Cardiac muscle cell (in vitro differentiated cells and primary cell): ENCODE measurements around the gene RBMS1. TPM values are rescaled to one million over a fixed set of nuclear protein-coding genes. Genes with fewer than 3 reads are reported as not detected.

Experiments used
- DNase-seq, 2 donors: peaks; one replicate each; pipeline versions ENCODE4 v3.0.0 to v3.0.0-alpha.2; 2010 to 2017; ENCODE audit warnings: low read depth in 1 of 2, low spot score in 1 of 2
- H3K27ac ChIP-seq: fragments of 200-600 bp; sonication (generic); 2 replicates; pipeline ENCODE4 v1.5.1; 2016
- H3K27me3 ChIP-seq: fragments of 200-600 bp; sonication (generic); 2 replicates; pipeline ENCODE4 v1.6.0; 2016; ENCODE audit warnings: control low read depth
- H3K36me3 ChIP-seq: fragments of 200-600 bp; sonication (generic); 2 replicates; pipeline ENCODE4 v1.5.1; 2016; ENCODE audit warnings: control low read depth
- H3K4me1 ChIP-seq: fragments of 200-600 bp; sonication (generic); 2 replicates; pipeline ENCODE4 v1.8.1; 2017; ENCODE audit warnings: low read depth, mild to moderate bottlenecking, mixed run types
- H3K4me3 ChIP-seq: fragments of 200-600 bp; sonication (generic); 2 replicates; pipeline ENCODE4 v1.5.1; 2016; ENCODE audit warnings: mild to moderate bottlenecking
- H3K9me3 ChIP-seq: fragments of 200-600 bp; sonication (generic); 2 replicates; pipeline ENCODE4 v1.5.1; 2017; ENCODE audit warnings: low read depth, mild to moderate bottlenecking, control low read depth
- polyA plus RNA-seq: library from polyadenylated mRNA; unstranded; fragments of >200 nt; fragmentation: Nextera tagmentation; extraction: Ambion mirVana; gene quantifications from 2 replicates; pipeline ENCODE4 v1.2.1, GENCODE V29; 2016
- total RNA-seq: library from RNA; depleted of rRNA; stranded (reverse); fragments of >200 nt; gene quantifications from 2 replicates; pipeline ENCODE4 v1.2.3, GENCODE V29; 2016
- TF ChIP-seq, protein P1 (sequence below): IDR thresholded peaks from 2 replicates; pipeline ENCODE4 v1.5.1; 2012; ENCODE audit warnings: low read depth, mild to moderate bottlenecking, low read length

Gene RBMS1
- total and polyA plus RNA-seq, 2 experiments from 2014 or later, result 89.5 to 99.9 TPM

DNA sequence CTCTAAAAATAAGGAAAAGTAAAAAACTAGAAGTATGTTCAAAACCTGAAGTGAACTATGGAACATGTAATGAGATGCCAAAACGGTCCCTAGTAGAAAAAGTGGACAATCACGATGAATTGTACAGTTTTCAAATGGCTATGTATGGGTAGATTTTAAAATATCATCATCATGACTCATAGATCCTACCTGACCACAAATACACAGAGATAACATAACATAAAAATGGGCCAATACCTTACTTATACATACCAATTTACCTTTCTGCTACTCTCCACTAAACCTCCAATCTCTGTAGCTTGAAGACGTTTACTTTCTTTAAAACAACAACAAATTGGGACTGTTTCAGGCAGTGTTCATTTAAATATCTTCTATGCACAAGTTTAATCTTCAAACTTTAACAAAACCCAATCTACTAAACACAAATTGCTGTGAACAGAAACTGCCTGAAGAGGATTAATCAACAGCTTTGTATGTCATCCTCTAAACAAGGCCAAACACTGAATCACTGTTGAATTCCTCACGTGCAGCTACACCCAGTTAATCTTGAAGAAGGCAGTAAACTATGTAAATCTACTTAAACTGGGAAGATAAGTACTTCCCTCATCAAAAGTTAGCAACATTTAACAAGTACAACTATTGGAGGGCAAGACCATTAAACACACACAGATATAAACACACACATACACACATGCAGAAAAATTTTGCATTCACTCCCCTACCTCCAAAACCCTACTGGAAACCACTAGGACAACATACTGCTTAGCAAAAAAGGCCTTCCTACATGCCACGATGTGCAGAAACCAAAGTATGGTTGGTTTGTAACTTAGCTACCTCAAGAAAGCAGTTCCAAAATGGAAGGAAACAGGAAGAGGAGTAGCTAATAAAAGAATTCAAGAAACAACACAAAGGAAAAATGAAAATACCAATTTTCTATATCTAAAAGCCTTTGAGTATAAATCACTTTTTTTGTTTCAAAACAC, 90.3 kb downstream of the RBMS1 start:
- peaks cover 47% of the 10 kb centered on the region for H3K4me1 ChIP-seq
- peak in 1 of 2 donors; percentile 75 for DNase-seq
- H3K4me3 ChIP-seq, result no peak overlapping the region
- TF ChIP-seq, protein P1, sequence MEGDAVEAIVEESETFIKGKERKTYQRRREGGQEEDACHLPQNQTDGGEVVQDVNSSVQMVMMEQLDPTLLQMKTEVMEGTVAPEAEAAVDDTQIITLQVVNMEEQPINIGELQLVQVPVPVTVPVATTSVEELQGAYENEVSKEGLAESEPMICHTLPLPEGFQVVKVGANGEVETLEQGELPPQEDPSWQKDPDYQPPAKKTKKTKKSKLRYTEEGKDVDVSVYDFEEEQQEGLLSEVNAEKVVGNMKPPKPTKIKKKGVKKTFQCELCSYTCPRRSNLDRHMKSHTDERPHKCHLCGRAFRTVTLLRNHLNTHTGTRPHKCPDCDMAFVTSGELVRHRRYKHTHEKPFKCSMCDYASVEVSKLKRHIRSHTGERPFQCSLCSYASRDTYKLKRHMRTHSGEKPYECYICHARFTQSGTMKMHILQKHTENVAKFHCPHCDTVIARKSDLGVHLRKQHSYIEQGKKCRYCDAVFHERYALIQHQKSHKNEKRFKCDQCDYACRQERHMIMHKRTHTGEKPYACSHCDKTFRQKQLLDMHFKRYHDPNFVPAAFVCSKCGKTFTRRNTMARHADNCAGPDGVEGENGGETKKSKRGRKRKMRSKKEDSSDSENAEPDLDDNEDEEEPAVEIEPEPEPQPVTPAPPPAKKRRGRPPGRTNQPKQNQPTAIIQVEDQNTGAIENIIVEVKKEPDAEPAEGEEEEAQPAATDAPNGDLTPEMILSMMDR, result no peak
- H3K9me3 ChIP-seq, result no peaks in the 10 kb centered on the region
- no peaks in the 10 kb centered on the region for H3K36me3 ChIP-seq
- H3K27ac ChIP-seq, result no peak overlapping the region
- no peaks in the 10 kb centered on the region for H3K27me3 ChIP-seq

DNA sequence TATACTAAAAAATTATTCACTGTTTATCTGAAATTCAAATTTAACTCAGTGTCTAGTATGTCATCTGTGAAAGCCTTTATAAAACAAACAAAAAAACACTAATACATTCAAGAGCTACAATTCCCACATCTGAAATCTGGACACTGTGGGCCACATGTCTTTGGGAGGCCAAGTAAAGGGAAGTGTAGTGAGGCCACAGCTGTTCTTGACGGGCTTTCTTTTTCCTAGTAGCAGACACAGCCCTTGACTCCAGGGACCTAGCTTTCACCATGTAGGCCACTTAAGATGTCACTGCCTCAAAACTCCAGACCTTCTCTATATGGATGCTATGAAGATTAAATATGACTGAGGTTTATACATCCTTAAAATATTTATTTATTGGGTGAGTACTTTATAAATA, 91.1 kb downstream of the RBMS1 start:
- Histone ChIP-seq H3K27ac (no peak overlapping the region), H3K4me1 (peaks cover 44% of the 10 kb centered on the region), H3K36me3 (no peaks in the 10 kb centered on the region), H3K9me3 (no peaks in the 10 kb centered on the region), H3K27me3 (no peaks in the 10 kb centered on the region), H3K4me3 (no peak overlapping the region)
- TF ChIP-seq, protein P1, result no peak
- DNase-seq, result peak in 1 of 2 donors; percentile 27

- TF ChIP-seq, protein P1, result no peak
- Histone ChIP-seq H3K4me1 (peaks cover 44% of the 10 kb centered on the region), H3K36me3 (no peaks in the 10 kb centered on the region), H3K27ac (no peak overlapping the region), H3K4me3 (no peak overlapping the region), H3K27me3 (no peaks in the 10 kb centered on the region), H3K9me3 (no peaks in the 10 kb centered on the region)
- no peak for DNase-seq
Observed at GRCh38 chr2:160401895-160402294, 91.7 kb downstream of the RBMS1 start.

GRCh38 chr2:160399880-160400279, 93.7 kb downstream of the RBMS1 start:
- Histone ChIP-seq H3K27me3 (no peaks in the 10 kb centered on the region), H3K27ac (no peak overlapping the region), H3K4me3 (no peak overlapping the region), H3K36me3 (no peaks in the 10 kb centered on the region), H3K9me3 (no peaks in the 10 kb centered on the region), H3K4me1 (peaks cover 28% of the 10 kb centered on the region)
- TF ChIP-seq, protein P1, result no peak
- no peak for DNase-seq

GRCh38 chr2:160397530-160397865, 96.1 kb downstream of the RBMS1 start:
- no peaks in the 10 kb centered on the region for H3K27me3 ChIP-seq
- TF ChIP-seq, protein P1, result no peak
- no peak overlapping the region for H3K27ac ChIP-seq
- H3K9me3 ChIP-seq, result no peaks in the 10 kb centered on the region
- no peak overlapping the region for H3K4me3 ChIP-seq
- DNase-seq, result no peak
- H3K4me1 ChIP-seq, result peaks cover 21% of the 10 kb centered on the region
- no peaks in the 10 kb centered on the region for H3K36me3 ChIP-seq
